OCI-LY3 (cell line): ENCODE measurements around the gene DOCK2.

ENCODE experiments used
- CTCF ChIP-seq: fragments of 200-600, 300-600 bp; sonication (generic); IDR thresholded peaks from 2 replicates; pipeline ENCODE4 v1.5.1; 2014; ENCODE audit warnings: antibody characterized with exemption, low read length, low read depth
- EZH2phosphoT487 ChIP-seq: fragments of 200-600 bp; shearing (Covaris generic); IDR thresholded peaks from 2 replicates; pipeline ENCODE4 v1.6.1; 2018; ENCODE audit warnings: antibody characterized with exemption, mixed run types, low read depth

- TF ChIP-seq CTCF (no peak), EZH2phosphoT487 (no peak)
Measured at GRCh38 chr5:170081616-170082015, 444.5 kb downstream of the DOCK2 start.
